Suprapubic skin (tissue), 3 donors: ENCODE results near the gene GOLT1B.

Source experiments
- CTCF ChIP-seq, 2 donors: fragments of 200-600 bp in 1 of 2; fragments of 450-650 bp in 1 of 2; sonication (generic) in 1 of 2; IDR thresholded peaks; one replicate each; pipeline ENCODE4 v1.5.1; 2016 to 2019; ENCODE audit warnings: antibody characterized with exemption in 2 of 2, mild to moderate bottlenecking in 1 of 2, moderate library complexity in 1 of 2
- POLR2A ChIP-seq, 2 donors: fragments of 450-650 bp; IDR thresholded peaks; one replicate each; pipeline ENCODE4 v1.6.1; 2017; ENCODE audit warnings: antibody characterized with exemption in 2 of 2, mild to moderate bottlenecking in 2 of 2, moderate library complexity in 2 of 2

- TF ChIP-seq CTCF (IDR thresholded peaks at IDR 0.05) = no peak
- TF ChIP-seq POLR2A (IDR thresholded peaks at IDR 0.05) = no peak
Observed at GRCh38 chr12:21541773-21542172, 40.2 kb downstream of the GOLT1B start.
